AG09309 (cell line): ENCODE results near the gene C12orf60.

Experiments
- DNase-seq: peaks from one replicate; pipeline ENCODE4 v3.0.0-alpha.2; 2010; ENCODE audit warnings: low read depth
- H3K4me3 ChIP-seq: 2 replicates; pipeline ENCODE4 v1.5.1; 2011; ENCODE audit warnings: mild to moderate bottlenecking, low read depth, low read length, moderate library complexity; ENCODE audit not compliant: control insufficient read depth
- CTCF ChIP-seq: IDR thresholded peaks from 2 replicates; pipeline ENCODE4 v1.5.1; 2011; ENCODE audit warnings: mild to moderate bottlenecking, low read depth, low read length, inconsistent platforms; ENCODE audit not compliant: insufficient read depth, control insufficient read depth; ENCODE audit errors: missing control alignments

Gene C12orf60

DNA sequence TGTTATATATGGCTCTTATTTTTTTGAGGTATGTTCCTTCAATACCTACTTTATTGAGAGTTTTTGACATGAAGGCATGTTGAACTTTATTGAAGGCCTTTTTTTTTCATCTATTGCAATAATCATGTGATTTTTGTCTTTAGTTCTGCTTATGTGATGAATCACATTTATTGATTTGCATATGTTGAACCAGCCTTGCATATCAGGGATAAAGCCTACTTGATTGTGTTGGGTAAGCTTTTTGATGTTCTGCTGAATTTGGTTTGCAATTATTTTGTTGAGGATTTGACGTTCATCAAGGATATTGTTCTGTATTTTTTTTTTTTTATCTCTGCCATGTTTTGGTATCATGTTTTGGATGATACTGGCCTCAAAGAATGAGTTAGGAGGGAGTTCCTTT is 55.0 kb downstream of the C12orf60 start:
- H3K4me3 ChIP-seq = no peak overlapping the region
- TF ChIP-seq CTCF = no peak
- DNase-seq = no peak

DNA sequence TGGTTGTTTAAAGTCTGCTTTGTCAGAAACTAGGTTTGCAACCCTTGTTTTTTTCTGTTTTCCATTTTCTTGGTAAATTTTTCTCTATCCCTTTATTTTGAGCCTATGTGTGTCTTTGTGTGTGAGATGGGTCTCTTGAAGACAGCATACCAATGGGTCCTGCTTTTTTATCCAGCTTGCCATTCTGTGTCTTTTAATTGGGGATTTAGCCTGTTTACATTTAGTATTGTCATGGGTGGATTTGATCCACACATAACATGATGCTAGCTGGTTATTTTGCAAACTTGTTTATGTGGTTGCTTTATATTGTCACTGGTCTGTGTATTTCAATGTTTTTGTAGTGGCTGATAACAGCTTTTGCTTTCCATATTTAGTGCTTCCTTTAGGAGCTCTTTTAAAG is 57.0 kb downstream of the C12orf60 start:
- no peak for TF ChIP-seq CTCF
- H3K4me3 ChIP-seq = no peak overlapping the region
- no peak for DNase-seq

- DNase-seq = no peak
- TF ChIP-seq CTCF = no peak
- no peak overlapping the region for H3K4me3 ChIP-seq
These were observed 65.5 kb downstream of the C12orf60 start for GRCh38 chr12:14868916-14869506.

DNA sequence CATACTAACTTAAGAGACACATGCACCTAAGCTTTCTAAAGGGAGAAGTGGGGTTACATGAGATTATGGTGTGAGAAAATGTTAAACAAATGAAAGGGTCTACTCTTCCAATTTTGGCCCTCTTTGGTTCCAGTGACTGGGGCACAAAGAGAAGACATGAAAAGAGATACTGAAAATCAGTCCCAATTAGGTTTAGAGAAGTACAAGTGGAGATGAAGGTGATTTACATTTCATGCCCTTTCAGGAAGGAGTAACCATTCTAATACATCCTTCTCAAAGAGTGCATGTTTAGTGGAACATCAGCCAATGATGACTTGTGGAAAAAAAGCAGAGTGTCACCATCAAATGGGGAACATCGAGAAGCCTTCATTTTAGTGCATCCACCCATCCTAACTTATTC is 67.8 kb downstream of the C12orf60 start:
- no peak overlapping the region for H3K4me3 ChIP-seq
- no peak for TF ChIP-seq CTCF
- DNase-seq = no peak

DNA sequence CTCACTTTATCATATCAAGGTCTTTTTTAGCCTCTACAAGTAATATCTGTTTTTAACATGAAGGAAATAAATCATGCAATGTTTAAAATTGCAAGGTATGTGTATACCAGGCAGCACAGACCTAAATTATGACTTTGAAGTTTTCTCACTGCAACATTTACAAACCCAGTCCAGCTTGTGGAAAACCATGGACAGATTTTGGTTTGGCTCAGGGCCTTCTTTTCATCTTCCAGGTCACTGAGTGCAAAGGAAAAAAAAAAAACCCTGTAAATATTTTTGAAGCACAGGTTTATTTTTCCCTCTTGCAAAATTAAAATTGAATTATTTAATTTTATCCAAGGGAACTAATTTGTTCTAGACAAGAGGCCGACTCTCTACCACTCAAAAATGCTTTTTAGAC is 68.4 kb downstream of the C12orf60 start:
- no peak overlapping the region for H3K4me3 ChIP-seq
- no peak for TF ChIP-seq CTCF
- DNase-seq = no peak

DNA sequence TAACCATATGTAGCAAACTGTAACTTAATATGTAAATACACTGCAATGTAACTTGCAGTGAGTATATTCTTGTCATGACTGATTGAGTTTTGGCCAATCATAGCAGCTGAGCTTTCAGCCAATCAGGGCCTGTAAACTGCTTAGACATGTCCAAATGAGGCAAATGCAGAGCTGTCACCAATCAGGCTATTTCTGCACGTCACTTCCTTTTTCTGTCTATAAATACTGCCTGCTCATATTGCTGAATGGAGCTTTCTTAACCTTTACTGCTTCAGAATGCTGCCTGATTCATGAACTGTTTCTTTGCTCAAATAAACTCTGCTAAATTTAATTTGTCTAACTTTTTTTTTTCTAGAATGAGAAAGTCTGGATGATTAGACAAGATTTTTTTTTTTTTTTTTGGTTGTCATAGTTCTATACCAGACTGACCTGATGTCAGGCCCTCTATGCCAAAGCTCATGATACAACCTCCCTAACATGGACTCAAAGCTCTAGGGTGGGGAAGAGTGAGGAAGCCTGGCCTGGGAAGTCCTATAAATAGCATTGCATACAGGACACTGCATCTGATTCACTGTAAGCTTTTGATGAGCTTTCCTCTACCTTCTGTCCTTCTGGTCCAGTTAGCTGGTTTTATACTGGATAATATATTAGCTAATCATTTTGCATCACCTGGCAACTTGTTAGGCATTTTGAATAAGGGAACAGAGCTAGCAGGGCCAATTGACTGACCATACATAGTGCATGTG is 70.1 kb downstream of the C12orf60 start:
- H3K4me3 ChIP-seq = no peak overlapping the region
- no peak for DNase-seq

More for the DNA sequence above, 70.1 kb downstream of the C12orf60 start:
- TF ChIP-seq CTCF = no peak
